ENCODE measurements around the gene APBB2.
"Not testable (repeated sequence)": the region's sequence is repeated elsewhere in the genome, so short reads cannot be mapped to it uniquely, and the experiment has no call there.

The APBB2 gene

DNA sequence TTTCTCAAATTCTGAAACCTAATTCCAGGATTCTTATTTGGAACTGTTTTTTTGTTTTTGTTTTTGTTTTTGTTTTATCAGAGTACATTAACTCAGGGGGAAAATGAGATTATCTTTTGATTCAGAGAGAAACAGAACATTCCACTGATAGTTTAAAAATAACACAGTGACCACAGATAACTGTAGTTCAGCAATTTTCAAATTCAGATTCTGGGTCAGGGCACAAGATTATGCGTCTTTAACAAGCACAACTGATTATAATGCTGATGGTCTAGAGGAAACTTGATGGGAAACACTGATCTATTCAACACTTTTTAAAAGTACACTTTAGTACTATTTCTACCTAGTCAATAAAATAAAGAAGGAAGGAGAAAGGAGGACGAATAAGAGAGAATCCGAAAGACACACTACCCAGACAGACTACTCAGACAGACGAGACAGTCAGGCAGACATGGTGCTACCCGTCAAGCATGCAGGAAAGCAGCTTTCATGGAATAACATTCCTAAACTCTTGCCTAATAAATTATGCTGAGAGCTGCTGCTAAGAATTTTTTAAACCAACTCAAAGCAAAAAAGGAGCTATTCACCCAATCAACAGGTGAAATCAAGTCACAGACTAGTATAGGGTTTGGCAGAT, 59.0 kb downstream of the APBB2 start:
- no peak for DNase-seq

DNA sequence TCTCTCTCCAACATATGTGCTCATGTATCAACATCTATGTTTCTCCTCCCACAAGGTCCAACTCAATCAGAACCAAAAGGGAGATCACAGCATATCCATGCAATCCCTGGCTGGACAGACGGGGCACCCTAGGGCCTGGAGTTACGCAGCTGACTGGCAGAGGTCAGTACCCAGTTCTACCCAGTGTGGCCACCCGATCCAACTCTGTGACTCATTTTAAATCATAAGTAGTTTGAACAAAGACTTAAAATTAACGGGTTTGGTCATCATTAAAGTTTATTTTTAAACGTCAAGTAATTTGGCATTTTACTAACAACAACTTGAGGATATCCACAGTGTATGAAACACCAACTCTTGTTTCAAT, 59.5 kb downstream of the APBB2 start:
- no peak for DNase-seq

DNA sequence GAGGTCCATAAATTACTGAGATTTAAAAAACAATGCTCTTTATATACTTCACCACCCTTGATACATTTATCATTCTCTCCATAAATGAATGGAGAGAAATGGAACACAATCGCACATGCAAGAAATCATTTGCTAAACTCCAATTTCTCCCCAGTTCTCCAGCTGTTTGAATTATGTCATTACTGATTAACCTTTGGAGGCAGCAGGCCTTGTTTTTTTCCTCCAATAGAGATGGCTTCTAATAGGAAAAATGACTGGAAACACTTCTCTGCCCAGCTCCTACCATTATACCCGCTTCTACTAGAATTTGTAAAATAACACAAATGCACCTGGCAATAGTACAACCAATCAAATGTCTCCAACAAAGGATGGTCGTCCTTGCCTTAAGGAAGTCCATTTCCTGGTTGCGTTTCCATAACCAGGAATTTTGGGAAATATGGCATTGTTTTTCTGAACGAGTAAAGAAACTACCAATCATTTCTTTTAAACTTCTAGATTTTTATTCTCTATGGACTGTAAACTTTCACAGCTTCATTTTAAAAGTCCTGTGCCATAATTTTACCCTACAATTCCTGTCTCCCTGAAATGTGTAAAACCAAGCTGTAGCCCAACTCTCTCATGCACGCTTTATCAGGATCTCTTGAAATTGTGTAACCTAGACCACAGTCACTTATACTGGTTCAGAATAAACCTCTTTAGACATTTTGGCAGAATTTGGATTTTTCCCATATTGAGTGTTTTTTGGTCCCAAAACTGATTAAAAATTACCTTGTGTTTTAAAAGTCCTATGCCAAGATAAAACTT, 60.1 kb downstream of the APBB2 start:
- no peak for DNase-seq

- no peak for DNase-seq
Measured at GRCh38 chr4:41150401-41150800, 63.9 kb downstream of the APBB2 start.

DNA sequence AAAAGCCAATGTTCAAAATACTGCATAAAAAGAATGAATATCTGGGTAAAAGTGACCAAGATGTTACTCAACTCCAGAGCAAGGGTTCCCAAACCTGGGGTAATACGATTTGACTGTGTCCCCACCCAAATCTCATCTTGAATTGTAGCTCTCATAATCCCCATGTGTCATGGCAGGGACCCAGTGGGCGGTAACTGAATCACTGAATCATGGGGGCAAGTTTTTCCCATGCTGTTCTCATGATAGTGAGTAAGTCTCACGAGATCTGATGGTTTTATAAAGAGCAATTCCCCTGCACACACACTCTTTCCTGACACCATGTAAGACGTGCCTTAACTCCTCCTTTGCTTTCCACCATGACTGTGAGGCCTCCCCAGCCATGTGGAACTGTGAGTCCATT, 64.8 kb downstream of the APBB2 start:
- not testable (repeated sequence) for DNase-seq

GRCh38 chr4:41148931-41149330, 65.4 kb downstream of the APBB2 start:
- DNase-seq: no peak

- DNase-seq: no peak
Measured at GRCh38 chr4:41148292-41148691, 66.0 kb downstream of the APBB2 start.

DNA sequence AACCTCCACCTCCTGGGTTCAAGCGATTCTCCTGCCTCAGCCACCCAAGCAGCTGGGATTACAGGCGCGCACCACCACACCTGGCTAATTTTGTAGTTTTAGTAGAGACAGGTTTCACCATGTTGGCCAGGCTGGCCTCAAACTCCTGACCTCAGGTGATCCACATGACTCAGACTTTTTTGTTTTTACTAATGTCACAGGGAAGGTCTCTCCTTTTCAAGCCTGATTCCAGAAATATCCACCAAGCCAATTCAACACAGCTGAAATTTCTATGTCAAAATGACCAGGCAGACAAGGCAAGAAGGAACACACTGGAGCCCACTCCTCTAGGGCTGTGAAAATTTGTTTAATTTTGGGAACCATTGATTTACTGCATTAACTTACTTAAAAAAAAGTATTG, 66.8 kb downstream of the APBB2 start:
- not testable (repeated sequence) for DNase-seq

GRCh38 chr4:41146716-41147506, 67.4 kb downstream of the APBB2 start:
- no peak for DNase-seq

GRCh38 chr4:41146196-41146595, 68.1 kb downstream of the APBB2 start:
- DNase-seq: no peak

GRCh38 chr4:41145571-41146078, 68.7 kb downstream of the APBB2 start:
- no peak for DNase-seq

- no peak for DNase-seq
Measured at GRCh38 chr4:41144812-41145211, 69.5 kb downstream of the APBB2 start.

DNA sequence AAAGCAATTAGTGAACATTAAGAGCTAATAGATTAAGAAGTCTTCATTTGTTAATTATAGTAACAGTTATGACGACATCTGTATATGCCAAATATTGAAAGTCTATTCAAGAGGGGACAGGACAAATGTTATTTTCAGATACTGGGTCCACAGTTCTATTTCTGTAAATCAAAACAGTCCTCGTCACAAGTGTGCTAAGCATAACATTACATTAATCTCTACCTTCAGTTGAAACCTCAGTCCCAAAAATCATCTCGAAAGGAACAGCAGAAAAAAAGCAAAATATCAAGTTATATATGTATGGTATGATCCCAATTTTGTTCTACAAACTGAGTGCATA, 70.3 kb downstream of the APBB2 start:
- no peak for DNase-seq

DNA sequence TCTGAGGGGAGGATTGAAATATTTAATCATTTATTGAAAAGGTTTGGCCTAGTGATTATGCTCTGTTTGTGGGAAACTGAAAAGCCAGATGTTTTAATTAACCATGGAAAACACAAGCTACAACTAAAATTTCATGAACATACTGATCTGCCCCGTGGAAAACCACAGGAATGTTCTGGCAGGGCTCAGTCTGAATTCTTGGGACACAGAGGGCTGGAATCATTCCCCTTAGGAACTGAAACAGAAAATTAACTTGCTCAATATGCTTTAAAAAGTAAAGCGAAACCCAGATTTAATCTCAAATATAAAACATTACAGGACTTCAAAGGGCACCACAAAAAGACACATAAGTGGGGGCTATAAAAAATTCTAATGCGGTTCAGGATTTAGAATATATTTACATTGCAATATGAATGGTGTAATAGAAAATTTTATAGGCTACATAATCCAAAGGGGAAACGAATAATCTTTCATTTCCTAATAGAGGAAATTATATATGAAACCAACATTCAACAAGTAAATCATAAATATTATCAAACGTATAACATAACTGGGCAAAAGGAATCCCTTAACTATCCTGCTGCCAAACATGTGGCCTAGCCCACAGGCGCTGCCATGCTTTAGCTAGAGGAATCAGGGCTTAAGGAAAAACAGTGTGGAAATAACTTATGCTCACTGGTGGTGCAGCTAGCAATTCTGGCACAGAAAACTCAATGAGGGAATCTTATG, 70.9 kb downstream of the APBB2 start:
- no peak for DNase-seq

DNA sequence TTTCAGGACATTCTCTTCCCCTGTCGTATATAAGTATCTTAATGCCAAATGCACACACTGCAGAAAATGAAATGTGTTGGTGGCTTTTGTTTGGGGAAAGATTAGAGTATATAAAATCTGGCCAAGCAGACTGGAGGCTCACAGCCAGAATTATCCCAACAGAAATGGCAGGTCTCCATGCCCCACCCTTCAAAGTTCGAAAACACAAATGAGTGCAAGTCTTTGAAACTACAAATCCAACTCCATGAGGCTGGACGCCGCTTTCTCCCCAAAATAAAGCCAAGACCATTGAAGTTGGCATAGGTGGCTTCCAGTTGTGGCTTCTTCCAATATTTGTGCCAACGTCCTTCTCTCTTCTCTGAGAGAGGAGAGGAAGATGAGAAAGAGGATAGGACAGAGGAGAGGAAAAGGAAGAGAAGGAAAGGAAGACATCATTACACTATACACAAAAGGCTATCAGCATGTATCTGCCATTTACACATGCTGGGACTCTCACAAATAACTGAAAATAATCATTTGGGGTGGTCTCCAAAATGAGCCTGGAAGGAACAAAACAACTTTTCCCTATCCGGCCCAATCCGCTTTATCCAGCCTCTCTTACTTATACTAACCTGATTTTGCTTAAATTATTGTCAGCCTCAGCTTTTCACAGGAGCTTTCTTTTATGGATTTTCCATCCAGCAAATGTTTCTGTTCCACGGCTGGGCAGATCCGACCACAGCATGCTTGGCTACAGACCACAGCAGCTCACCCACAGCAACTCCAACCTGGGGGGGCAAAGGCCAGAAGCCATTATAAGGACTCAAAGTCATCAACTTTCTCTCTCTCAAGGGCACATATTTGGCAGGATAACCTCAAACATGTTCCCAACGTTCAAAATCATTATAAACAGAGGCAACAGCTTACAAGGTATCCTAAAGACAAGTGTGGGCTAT, 71.7 kb downstream of the APBB2 start:
- DNase-seq: no peak

DNA sequence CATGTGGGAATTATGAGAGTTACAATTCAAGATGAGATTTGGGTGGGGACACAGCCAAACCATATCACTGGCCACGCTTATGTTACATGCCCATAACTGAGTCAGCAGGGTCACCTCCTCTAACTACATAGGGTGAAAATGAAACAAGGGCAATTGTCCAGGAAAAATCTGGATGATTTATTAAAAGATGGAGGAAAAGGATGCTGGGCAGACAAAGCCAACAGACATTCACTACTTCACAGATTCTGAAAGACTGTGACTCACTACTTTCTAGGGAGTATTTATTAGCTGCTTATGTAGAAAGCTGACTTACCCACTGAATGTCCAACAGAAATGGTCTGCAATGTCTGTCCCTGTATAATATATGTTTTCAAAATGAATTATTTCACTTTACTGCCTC, 72.4 kb downstream of the APBB2 start:
- no peak for DNase-seq

DNA sequence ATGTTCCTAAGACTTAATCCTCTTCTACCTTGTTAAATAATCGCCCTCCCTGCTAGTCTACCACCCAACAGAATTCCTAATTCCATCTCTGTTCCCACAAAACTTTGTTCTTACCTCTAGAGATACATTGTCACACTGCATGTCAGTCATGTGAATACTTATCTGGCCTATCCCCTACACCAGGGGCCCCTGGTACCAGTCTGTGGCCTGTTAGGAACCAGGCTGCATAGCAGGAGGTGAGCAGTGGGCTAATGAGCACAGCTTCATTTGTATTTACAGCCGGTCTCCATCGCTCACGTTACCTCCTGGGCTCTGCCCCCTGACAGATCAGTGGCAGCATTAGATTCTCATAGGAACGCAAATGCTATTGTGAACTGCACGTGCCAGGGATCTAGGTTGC, 73.9 kb downstream of the APBB2 start:
- DNase-seq: no peak

DNA sequence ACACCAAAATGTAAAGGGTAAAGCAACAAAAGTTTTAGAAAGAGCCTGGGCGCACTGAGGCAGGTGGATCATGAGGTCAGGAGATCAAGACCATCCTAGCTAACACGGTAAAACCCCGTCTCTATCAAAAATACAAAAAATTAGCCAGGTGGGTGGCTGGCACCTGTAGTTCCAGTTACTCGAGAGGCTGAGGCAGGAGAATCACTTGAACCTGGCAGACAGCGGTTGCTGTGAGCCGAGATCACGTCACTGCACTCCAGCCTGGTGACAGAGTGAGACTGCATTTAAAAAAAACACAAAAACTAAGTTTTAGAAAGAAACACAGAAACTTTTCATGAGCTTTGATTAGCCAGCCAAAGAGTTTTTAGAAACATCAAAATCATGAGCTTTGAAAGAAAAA, 76.5 kb downstream of the APBB2 start:
- no peak for DNase-seq

- DNase-seq: no peak
Measured at GRCh38 chr4:41136456-41136855, 77.9 kb downstream of the APBB2 start.

DNA sequence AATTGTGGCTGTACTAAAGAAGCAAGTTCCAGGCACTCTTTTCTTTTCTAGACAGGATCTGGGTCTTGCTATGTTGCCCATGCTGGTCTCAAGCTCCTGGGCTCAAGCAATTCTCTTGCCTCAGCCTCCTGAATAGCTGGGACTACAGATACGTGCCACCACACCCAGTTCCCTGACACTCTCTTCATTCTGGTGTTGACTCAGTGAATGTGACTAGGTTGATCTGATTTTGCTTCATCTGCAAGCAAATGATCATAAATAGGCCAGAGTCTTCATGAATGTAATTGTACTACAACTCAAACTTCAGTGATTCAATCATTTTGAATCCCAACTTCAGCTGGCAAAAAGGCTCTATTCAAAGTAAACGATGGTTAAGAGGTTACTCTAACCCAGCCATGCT, 78.5 kb downstream of the APBB2 start:
- no peak for DNase-seq

DNA sequence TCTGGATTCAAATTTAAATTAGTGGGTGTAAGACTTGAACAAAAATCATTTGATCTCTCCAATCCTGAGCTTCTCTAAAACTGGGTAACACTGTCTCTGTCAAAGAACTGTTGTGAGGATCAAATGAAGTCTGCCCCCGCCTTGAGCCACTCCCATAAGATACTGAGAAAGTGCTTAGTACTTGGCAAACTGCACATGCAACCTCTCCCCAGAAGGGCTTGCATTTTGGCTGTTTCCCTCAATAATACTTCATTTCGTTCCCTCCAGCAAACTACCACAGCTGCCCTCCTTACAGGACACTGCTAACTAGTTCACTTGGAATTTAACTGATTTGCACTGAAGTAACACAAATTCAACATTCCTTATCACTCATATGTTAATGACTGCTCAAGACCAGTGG, 79.8 kb downstream of the APBB2 start:
- no peak for DNase-seq

DNA sequence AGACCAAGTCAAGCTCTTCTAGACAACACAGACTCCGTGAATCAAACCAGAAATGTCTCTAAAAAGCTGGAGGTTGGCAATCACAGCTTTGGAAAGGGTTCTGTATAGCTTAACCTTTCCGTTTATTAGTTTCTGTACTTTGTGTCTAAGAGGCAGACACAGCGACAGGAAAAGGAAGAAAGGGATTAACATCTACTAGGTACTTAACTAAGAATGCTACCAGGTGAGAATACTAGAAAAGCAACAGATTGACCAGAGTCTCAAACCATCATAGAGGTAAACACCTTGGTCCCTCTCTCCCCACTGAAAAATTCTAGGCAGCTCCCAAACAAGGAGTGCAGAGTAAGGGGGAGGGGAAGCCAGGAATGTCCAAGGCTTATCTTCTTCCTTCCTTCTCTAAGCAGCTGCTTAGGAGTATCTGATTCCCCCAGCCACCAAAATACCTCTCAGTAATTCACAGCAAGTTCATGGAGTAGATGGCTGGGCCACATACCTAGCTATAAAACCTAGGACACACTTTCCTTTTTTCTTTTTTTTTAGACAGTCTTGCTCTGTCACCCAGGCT, 80.8 kb downstream of the APBB2 start:
- DNase-seq: no peak
